GM12878 (cell line): ENCODE measurements around the gene PTCD3. TPM values are rescaled to one million over a fixed set of nuclear protein-coding genes. Genes with fewer than 3 reads are reported as not detected.

Experiments
- ATAC-seq: fragments of 200-7000 bp; cut with Tn5 transposase; 3 replicates; pipeline ENCODE4 v1.9.1; 2020; ENCODE audit warnings: mild to moderate bottlenecking, moderate library complexity
- BruUV-seq: library from RNA; stranded (reverse); fragments of 400-500 nt; replicated peaks from 2 replicates; lab custom pipeline; 2021; lab: Mats Ljungman, UMichigan
- CTCF ChIA-PET: fragments of 300-600 bp; sonication (Branson Sonifier 250); formaldehyde crosslinking; extraction: SDS; loops from one replicate; lab custom pipeline; 2021; ENCODE audit warnings: inconsistent platforms; lab: Yijun Ruan, JAX
- POLR2A ChIA-PET: fragments of 350-600 bp; formaldehyde crosslinking; extraction: SDS; loops from one replicate; lab custom pipeline; 2021; ENCODE audit warnings: inconsistent platforms; lab: Charles Lee
- RAD21 ChIA-PET: fragments of 300-600 bp; sonication (Branson Sonifier 250); formaldehyde crosslinking; loops from one replicate; lab custom pipeline; 2023; ENCODE audit warnings: antibody characterized with exemption; ENCODE audit not compliant: unreplicated experiment; lab: Charles Lee
- SMC1A ChIA-PET: fragments of 300-600 bp; sonication (Branson Sonifier 250); formaldehyde crosslinking; loops from one replicate; lab custom pipeline; 2023; ENCODE audit not compliant: unreplicated experiment, uncharacterized antibody; lab: Charles Lee
- DNase-seq: peaks from one replicate; pipeline ENCODE4 v3.0.0-alpha.2; 2011; ENCODE audit warnings: low read depth, low spot score
- FAIRE-seq: peaks from 3 replicates; lab custom pipeline; 2011; peaks lifted over from hg19 to GRCh38; lab: Jason Lieb, UNC
- H2AFZ ChIP-seq: 2 replicates; pipeline ENCODE4 v1.6.0; 2011; ENCODE audit warnings: low read depth, low read length, control low read depth; ENCODE audit not compliant: control insufficient read depth
- H3K27ac ChIP-seq: 2 replicates; pipeline ENCODE4 v1.5.1; 2011; ENCODE audit warnings: control low read depth; ENCODE audit not compliant: control insufficient read depth, insufficient read depth
- H3K27me3 ChIP-seq, 2 experiments: replicated peaks in 1 of 2; 2 replicates each; pipeline versions ENCODE4 v1.6.0 to v1.6.1; 2011; ENCODE audit warnings: low read length in 1 of 2; ENCODE audit not compliant: control insufficient read depth in 2 of 2, insufficient read depth in 2 of 2
- H3K36me3 ChIP-seq, 2 experiments: 2 replicates each; pipeline ENCODE4 v1.5.1; 2011; ENCODE audit warnings: low read length in 1 of 2; ENCODE audit not compliant: control insufficient read depth in 2 of 2, insufficient read depth in 2 of 2
- H3K4me1 ChIP-seq: 2 replicates; pipeline ENCODE4 v1.6.1; 2011; ENCODE audit warnings: mild to moderate bottlenecking, low read length, moderate library complexity, mixed read lengths; ENCODE audit not compliant: control insufficient read depth, insufficient read depth
- H3K4me2 ChIP-seq: 2 replicates; pipeline ENCODE4 v1.6.0; 2011; ENCODE audit warnings: control low read depth; ENCODE audit not compliant: control insufficient read depth, insufficient read depth
- H3K4me3 ChIP-seq: fragments of 200-600 bp; sonication (generic); 2 replicates; pipeline ENCODE4 v1.5.1; 2016
- H3K79me2 ChIP-seq: 2 replicates; pipeline ENCODE4 v1.6.0; 2011; ENCODE audit warnings: low read length; ENCODE audit not compliant: control insufficient read depth, insufficient read depth
- H3K9ac ChIP-seq: 2 replicates; pipeline ENCODE4 v1.8.0; 2011; ENCODE audit warnings: low read length, control low read depth, mixed read lengths; ENCODE audit not compliant: control insufficient read depth, insufficient read depth
- H3K9me3 ChIP-seq: replicated peaks from 3 replicates; pipeline ENCODE4 v1.5.1; 2011; ENCODE audit warnings: mild to moderate bottlenecking, low read length; ENCODE audit not compliant: control insufficient read depth, insufficient read depth
- H4K20me1 ChIP-seq: 2 replicates; pipeline ENCODE4 v1.6.0; 2011; ENCODE audit not compliant: control insufficient read depth, insufficient read depth
- EED ChIP-seq: sonication (generic); IDR thresholded peaks from 2 replicates; pipeline ENCODE4 v1.6.1; 2016; ENCODE audit warnings: antibody characterized with exemption, low read depth
- LARP7 ChIP-seq: fragments of 450-650 bp; IDR thresholded peaks from 2 replicates; pipeline ENCODE4 v1.6.1; 2017; ENCODE audit warnings: mild to moderate bottlenecking
- MYB ChIP-seq: fragments of 150-350 bp; IDR thresholded peaks from 2 replicates; pipeline ENCODE4 v1.6.1; 2014; ENCODE audit warnings: mild to moderate bottlenecking, low read depth, low read length, borderline replicate concordance
- PAX5 ChIP-seq: IDR thresholded peaks from 2 replicates; pipeline ENCODE4 v1.6.1; 2011; ENCODE audit warnings: low read depth, low read length, borderline replicate concordance
- POLR2AphosphoS5 ChIP-seq: IDR thresholded peaks from 2 replicates; pipeline ENCODE4 v1.6.1; 2011; ENCODE audit warnings: mild to moderate bottlenecking, low read length, inconsistent platforms
- RUNX3 ChIP-seq: IDR thresholded peaks from 2 replicates; pipeline ENCODE4 v1.6.1; 2012; ENCODE audit warnings: low read length, inconsistent platforms
- SIN3A ChIP-seq: IDR thresholded peaks from 2 replicates; pipeline ENCODE4 v1.6.1; 2012; ENCODE audit warnings: low read depth, low read length, improper control_type of control experiment
- SKIL ChIP-seq: fragments of 450-650 bp; IDR thresholded peaks from 2 replicates; pipeline ENCODE4 v1.6.1; 2017; ENCODE audit warnings: mild to moderate bottlenecking, low read depth, inconsistent platforms; ENCODE audit not compliant: poor library complexity, severe bottlenecking
- SMC3 ChIP-seq: IDR thresholded peaks from 2 replicates; pipeline ENCODE4 v1.6.1; 2011; ENCODE audit warnings: low read length, improper control_type of control experiment, borderline replicate concordance
- SPI1 ChIP-seq: IDR thresholded peaks from 2 replicates; pipeline ENCODE4 v1.6.1; 2011; ENCODE audit warnings: low read depth, mild to moderate bottlenecking, low read length, moderate library complexity, borderline replicate concordance; ENCODE audit not compliant: insufficient read depth
- STAT1 ChIP-seq: fragments of 450-650 bp; conservative IDR thresholded peaks from 2 replicates; pipeline ENCODE4 v1.6.1; 2014; ENCODE audit warnings: antibody characterized with exemption, mild to moderate bottlenecking
- USF2 ChIP-seq: IDR thresholded peaks from 2 replicates; pipeline ENCODE4 v1.6.1; 2011; ENCODE audit warnings: low read depth, low read length, improper control_type of control experiment, borderline replicate concordance
- YY1 ChIP-seq: IDR thresholded peaks from 2 replicates; pipeline ENCODE4 v1.6.1; 2011; ENCODE audit warnings: low read depth, mild to moderate bottlenecking, low read length
- WGBS: methylation state at CpG from one replicate; pipeline ENCODE4 v1.1.6; 2016; ENCODE audit warnings: low lambda C conversion rate; ENCODE audit not compliant: insufficient replicate concordance, insufficient coverage; ENCODE audit errors: missing lambda C conversion rate; 5-methylcytosine and 5-hydroxymethylcytosine counted together
- in situ Hi-C: fragments of 300-500 bp; cut with MboI; formaldehyde crosslinking; loops from 9 replicates; pipeline ENCODE4 v1.14.3; 2018; ENCODE audit warnings: mixed read lengths
- intact Hi-C: fragments of 100-400 bp; cut with micrococcal nuclease; formaldehyde crosslinking; loops from one replicate; pipeline ENCODE4 v1.14.2; 2022; ENCODE audit not compliant: unreplicated experiment
- polyA plus RNA-seq, 11 experiments: library from polyadenylated mRNA; depleted of rRNA in 4 of 11; unstranded in 6 of 11; stranded (reverse) in 5 of 11; fragments of >200 nt; fragmentation: Nextera tagmentation in 4 of 11; fragmentation: Illumina TruSeq in 1 of 11; extraction: Ambion mirVana in 4 of 11; extraction: Trizol in 1 of 11; gene quantifications; 1 replicate in 1 of 11; 2 replicates in 10 of 11; pipeline versions ENCODE4 v1.2.1 to v1.2.3, GENCODE V29; 2011 to 2016; ENCODE audit warnings: inconsistent platforms in 2 of 11, missing spikeins in 2 of 11, low read depth in 1 of 11
- total RNA-seq, 4 experiments: library from RNA; depleted of rRNA in 3 of 4; stranded (reverse); fragments of >200 nt in 3 of 4; fragmentation: Illumina TruSeq in 1 of 4; extraction: Trizol in 1 of 4; gene quantifications; 2 replicates each; pipeline versions ENCODE4 v1.2.1 to v1.2.3, GENCODE V29; 2013 to 2021
- TF ChIP-seq, protein P1 (sequence below): IDR thresholded peaks from 2 replicates; pipeline ENCODE4 v1.6.1; 2012; ENCODE audit warnings: mild to moderate bottlenecking, low read depth, low read length
- TF ChIP-seq, protein P2 (sequence below): fragments of 450-650 bp; IDR thresholded peaks from 2 replicates; pipeline ENCODE4 v1.6.1; 2014; ENCODE audit warnings: mild to moderate bottlenecking

Gene PTCD3
- total and polyA plus RNA-seq, 10 of the 15 experiments (the other 5 are each of a cell fraction or from before 2014, with no cell fraction given): 44.7 to 177 (median 127) TPM

DNA sequence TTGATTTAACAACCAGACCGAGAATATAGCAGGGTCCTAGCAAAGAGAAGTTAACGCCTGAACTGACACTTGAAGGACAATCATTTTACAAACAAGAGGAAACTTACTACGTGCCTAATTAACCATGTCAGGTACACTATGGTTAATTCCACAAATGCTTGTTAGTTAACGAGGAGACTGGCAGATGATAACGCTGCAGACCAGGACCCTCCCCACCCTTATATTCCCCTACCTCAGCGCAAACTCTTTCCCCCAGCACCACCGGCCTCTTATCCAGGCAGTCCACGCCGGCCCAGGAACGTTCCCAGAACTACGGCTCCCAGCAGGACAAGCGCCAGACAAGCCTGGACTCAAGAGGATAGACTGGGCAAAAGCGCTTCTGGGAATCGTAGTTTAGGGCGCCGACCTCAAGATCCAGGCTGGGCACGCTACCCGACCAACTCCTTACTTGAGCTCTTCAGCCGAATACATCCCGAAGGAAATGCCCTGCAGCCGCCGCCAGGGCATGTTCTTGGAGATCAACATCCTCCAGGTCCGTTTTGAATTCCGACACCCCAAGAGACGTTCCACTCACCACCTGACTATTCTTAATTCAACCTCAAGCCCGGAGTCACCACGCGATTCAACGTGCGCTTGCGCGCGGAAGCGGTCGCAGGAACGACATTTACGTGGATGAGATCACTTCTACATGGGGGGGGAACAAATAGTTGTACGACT lies 625 bp upstream of the PTCD3 start, which contains the start of gene POLR1A:
Gene POLR1A, minus strand, starts transcription at position 635 of the 717 bp plus-strand sequence. Its CDS starts 110 bp downstream, at position 525.
- whole genome bisulfite sequencing: under 1% methylated on average over 38 of the region's 38 CpGs
- no peaks in the 10 kb centered on the region for H3K27me3 ChIP-seq
- H3K4me3 ChIP-seq: peak within 1 kb of the TSS; percentile 88
- H3K4me2 ChIP-seq: peak within 1 kb of the TSS; percentile 63
- ChIA-PET RAD21 (interaction anchor here (0.7 to 2.1 kb wide), 9 partner anchors 14 to 281 kb away, joined by 3 to 16 read pairs (median 4); partner anchors contain the start of gene ST3GAL5), SMC1A (interaction anchor here (0.7 to 3.2 kb wide), 15 partner anchors 9 to 402 kb away, joined by 3 to 12 read pairs (median 4); no protein-coding TSS in a partner anchor), POLR2A (interaction anchor here (0.9 to 1.9 kb wide), 6 partner anchors 9 to 108 kb away, joined by 3 to 5 read pairs (median 3); no protein-coding TSS in a partner anchor), CTCF (interaction anchor here (1.2 to 3.9 kb wide), 9 partner anchors 13 to 278 kb away, joined by 3 to 23 read pairs (median 5); partner anchors contain the start of gene IMMT)
- H3K79me2 ChIP-seq: peaks cover 81% of the 10 kb centered on the region
- peak within 1 kb of the TSS; percentile 93 for H3K9ac ChIP-seq
- H3K36me3 ChIP-seq: peaks cover 0 to 8% of the 10 kb centered on the region in 2 experiments; a peak in 2 of 4 replicates
- DNase-seq: no peak
- peak within 1 kb of the TSS; percentile 99 for H2AFZ ChIP-seq
- intact Hi-C loops: no loop called here
- no peaks in the 10 kb centered on the region for H3K4me1 ChIP-seq
- FAIRE-seq: peak; percentile 27
- no TSS peak for BruUV-seq
- ATAC-seq: peak; percentile 90
- H4K20me1 ChIP-seq: no peaks in the 10 kb centered on the region
- in situ Hi-C loops: no loop called here
- H3K27ac ChIP-seq: peak within 1 kb of the TSS; percentile 91
- peaks cover 2% of the 10 kb centered on the region; the same call in 2 of the 3 replicates for H3K9me3 ChIP-seq
- peak; percentile 32; the same call in 1 of the 2 replicates for TF ChIP-seq EED
- TF ChIP-seq STAT1: 0 out of 2 replicates have a peak, but pooled peaks have one; percentile 23
- TF ChIP-seq MYB: no peak
- peak; percentile 56; the same call in 1 of the 2 replicates for TF ChIP-seq RUNX3
- TF ChIP-seq SIN3A: 0 out of 2 replicates have a peak, but pooled peaks have one; percentile 4
- TF ChIP-seq POLR2AphosphoS5: peak; percentile 78; the same call in 1 of the 2 replicates
- TF ChIP-seq, protein P1, sequence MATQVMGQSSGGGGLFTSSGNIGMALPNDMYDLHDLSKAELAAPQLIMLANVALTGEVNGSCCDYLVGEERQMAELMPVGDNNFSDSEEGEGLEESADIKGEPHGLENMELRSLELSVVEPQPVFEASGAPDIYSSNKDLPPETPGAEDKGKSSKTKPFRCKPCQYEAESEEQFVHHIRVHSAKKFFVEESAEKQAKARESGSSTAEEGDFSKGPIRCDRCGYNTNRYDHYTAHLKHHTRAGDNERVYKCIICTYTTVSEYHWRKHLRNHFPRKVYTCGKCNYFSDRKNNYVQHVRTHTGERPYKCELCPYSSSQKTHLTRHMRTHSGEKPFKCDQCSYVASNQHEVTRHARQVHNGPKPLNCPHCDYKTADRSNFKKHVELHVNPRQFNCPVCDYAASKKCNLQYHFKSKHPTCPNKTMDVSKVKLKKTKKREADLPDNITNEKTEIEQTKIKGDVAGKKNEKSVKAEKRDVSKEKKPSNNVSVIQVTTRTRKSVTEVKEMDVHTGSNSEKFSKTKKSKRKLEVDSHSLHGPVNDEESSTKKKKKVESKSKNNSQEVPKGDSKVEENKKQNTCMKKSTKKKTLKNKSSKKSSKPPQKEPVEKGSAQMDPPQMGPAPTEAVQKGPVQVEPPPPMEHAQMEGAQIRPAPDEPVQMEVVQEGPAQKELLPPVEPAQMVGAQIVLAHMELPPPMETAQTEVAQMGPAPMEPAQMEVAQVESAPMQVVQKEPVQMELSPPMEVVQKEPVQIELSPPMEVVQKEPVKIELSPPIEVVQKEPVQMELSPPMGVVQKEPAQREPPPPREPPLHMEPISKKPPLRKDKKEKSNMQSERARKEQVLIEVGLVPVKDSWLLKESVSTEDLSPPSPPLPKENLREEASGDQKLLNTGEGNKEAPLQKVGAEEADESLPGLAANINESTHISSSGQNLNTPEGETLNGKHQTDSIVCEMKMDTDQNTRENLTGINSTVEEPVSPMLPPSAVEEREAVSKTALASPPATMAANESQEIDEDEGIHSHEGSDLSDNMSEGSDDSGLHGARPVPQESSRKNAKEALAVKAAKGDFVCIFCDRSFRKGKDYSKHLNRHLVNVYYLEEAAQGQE: 0 out of 2 replicates have a peak, but pooled peaks have one; percentile 26
- TF ChIP-seq, protein P2, sequence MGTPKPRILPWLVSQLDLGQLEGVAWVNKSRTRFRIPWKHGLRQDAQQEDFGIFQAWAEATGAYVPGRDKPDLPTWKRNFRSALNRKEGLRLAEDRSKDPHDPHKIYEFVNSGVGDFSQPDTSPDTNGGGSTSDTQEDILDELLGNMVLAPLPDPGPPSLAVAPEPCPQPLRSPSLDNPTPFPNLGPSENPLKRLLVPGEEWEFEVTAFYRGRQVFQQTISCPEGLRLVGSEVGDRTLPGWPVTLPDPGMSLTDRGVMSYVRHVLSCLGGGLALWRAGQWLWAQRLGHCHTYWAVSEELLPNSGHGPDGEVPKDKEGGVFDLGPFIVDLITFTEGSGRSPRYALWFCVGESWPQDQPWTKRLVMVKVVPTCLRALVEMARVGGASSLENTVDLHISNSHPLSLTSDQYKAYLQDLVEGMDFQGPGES: no peak
- TF ChIP-seq USF2: peak; percentile 3; the same call in 1 of the 2 replicates
- peak; percentile 70 for TF ChIP-seq YY1
- peak; percentile 60; the same call in 1 of the 2 replicates for TF ChIP-seq LARP7
- TF ChIP-seq SPI1: no peak
- TF ChIP-seq SKIL: no peak
- no peak for TF ChIP-seq PAX5
- no peak for TF ChIP-seq SMC3
